ENCODE results near the gene DNAH2.

DNA sequence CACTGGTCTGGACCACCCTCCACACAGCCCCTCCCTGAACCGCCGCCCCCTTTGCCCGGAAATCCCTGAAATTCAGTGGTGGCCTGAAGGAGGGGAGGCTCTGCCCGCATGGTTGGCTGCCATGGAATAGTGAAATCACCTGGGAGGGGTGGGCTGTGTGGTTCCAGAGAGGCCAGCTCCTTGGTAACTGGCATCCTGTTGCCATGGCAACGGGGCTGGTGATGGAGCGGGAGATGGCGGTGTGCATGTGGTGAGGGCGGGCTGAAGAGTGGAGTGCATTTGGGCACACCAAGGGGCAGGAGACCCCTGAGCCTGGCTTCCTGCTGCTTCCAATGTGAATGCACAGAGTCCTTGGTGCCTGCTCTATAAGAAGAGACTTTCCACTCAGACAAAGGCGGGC lies 10.1 kb upstream of the DNAH2 start:
- TF ChIP-seq SUZ12 (IDR thresholded peaks at IDR 0.05; ENCODE audit: low read length) (no peak), CBX5 (IDR thresholded peaks at IDR 0.05; ENCODE audit: low read depth, low read length) (no peak), EP300 (IDR thresholded peaks at IDR 0.05; ENCODE audit: borderline replicate concordance in 1 of 2, low read depth in 2 of 2, low read length in 2 of 2) (no peak), POLR2AphosphoS5 (IDR thresholded peaks at IDR 0.05; ENCODE audit: low read depth, low read length) (no peak), POLR2A (IDR thresholded peaks at IDR 0.05; ENCODE audit: control extremely low read depth in 1 of 2, low read depth in 2 of 2, low read length in 2 of 2) (no peak), RAD21 (IDR thresholded peaks at IDR 0.05 in 1 of 2, conservative IDR thresholded peaks at IDR 0.05 in 1 of 2; ENCODE audit: low read depth in 2 of 2, low read length in 2 of 2) (no peak)
- TF ChIP-seq, protein P1, sequence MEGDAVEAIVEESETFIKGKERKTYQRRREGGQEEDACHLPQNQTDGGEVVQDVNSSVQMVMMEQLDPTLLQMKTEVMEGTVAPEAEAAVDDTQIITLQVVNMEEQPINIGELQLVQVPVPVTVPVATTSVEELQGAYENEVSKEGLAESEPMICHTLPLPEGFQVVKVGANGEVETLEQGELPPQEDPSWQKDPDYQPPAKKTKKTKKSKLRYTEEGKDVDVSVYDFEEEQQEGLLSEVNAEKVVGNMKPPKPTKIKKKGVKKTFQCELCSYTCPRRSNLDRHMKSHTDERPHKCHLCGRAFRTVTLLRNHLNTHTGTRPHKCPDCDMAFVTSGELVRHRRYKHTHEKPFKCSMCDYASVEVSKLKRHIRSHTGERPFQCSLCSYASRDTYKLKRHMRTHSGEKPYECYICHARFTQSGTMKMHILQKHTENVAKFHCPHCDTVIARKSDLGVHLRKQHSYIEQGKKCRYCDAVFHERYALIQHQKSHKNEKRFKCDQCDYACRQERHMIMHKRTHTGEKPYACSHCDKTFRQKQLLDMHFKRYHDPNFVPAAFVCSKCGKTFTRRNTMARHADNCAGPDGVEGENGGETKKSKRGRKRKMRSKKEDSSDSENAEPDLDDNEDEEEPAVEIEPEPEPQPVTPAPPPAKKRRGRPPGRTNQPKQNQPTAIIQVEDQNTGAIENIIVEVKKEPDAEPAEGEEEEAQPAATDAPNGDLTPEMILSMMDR (IDR thresholded peaks at IDR 0.05; ENCODE audit: control extremely low read depth in 1 of 3, insufficient read depth in 1 of 3, low read depth in 1 of 3, low read length in 3 of 3) = no peak
